GM10248 (cell line): ENCODE data around the gene CLNK.
A peak's percentile ranks its signal among the peaks of the same experiment; 100 is the strongest.

Experiments used
- CTCF ChIA-PET: fragments of 300-600 bp; sonication (Branson Sonifier 250); formaldehyde crosslinking; extraction: SDS; loops from one replicate; lab custom pipeline; 2021; ENCODE audit warnings: antibody characterized with exemption; lab: Yijun Ruan, JAX
- POLR2A ChIA-PET: fragments of 350-650 bp; sonication (Branson Sonifier 250); formaldehyde crosslinking; extraction: SDS; loops from one replicate; lab custom pipeline; 2020; ENCODE audit warnings: antibody characterized with exemption; lab: Yijun Ruan, JAX
- DNase-seq: peaks from one replicate; pipeline ENCODE4 v3.0.0; 2012; ENCODE audit errors: extremely low spot score
- CTCF ChIP-seq: IDR thresholded peaks from 2 replicates; pipeline ENCODE4 v1.5.1; 2012; ENCODE audit warnings: mild to moderate bottlenecking, low read depth; ENCODE audit errors: extremely low read depth, missing control alignments, control extremely low read depth

CLNK gene

GRCh38 chr4:10466161-10466560, 218.4 kb downstream of the CLNK start:
- CTCF ChIA-PET: interaction anchor here (1.3 kb wide), 1 partner anchor 23 kb away, joined by 3 read pairs; no protein-coding TSS in a partner anchor
- no peak for DNase-seq
- TF ChIP-seq CTCF: no peak
- POLR2A ChIA-PET: no interaction called here

- TF ChIP-seq CTCF: no peak
- no peak for DNase-seq
- ChIA-PET POLR2A (no interaction called here), CTCF (interaction anchor here (1.0 to 2.1 kb wide), 10 partner anchors 12 to 930 kb away, joined by 3 to 6 read pairs (median 3); no protein-coding TSS in a partner anchor)
These were observed 221.7 kb downstream of the CLNK start for GRCh38 chr4:10462876-10463275.

GRCh38 chr4:10461850-10462400, 222.6 kb downstream of the CLNK start:
- no peak for DNase-seq
- TF ChIP-seq CTCF: no peak
- CTCF ChIA-PET: interaction anchor here (0.6 to 2.4 kb wide), 38 partner anchors 8 to 972 kb away, joined by 3 to 36 read pairs (median 5); no protein-coding TSS in a partner anchor
- POLR2A ChIA-PET: no interaction called here

- ChIA-PET POLR2A (no interaction called here), CTCF (interaction anchor here (0.6 to 2.4 kb wide), 43 partner anchors 8 to 973 kb away, joined by 3 to 36 read pairs (median 5); partner anchors contain the start of gene WDR1)
- DNase-seq: peak; percentile 91
- TF ChIP-seq CTCF: peak; percentile 95
These were observed 223.3 kb downstream of the CLNK start for GRCh38 chr4:10461091-10461849.

- ChIA-PET POLR2A (no interaction called here), CTCF (interaction anchor here (0.7 to 2.4 kb wide), 39 partner anchors 9 to 973 kb away, joined by 3 to 36 read pairs (median 5); partner anchors contain the start of gene WDR1)
- TF ChIP-seq CTCF: no peak
- no peak for DNase-seq
These were observed 224.1 kb downstream of the CLNK start for GRCh38 chr4:10460313-10461047.

- POLR2A ChIA-PET: no interaction called here
- no peak for DNase-seq
- TF ChIP-seq CTCF: no peak
- CTCF ChIA-PET: no interaction called here
These were observed 225.3 kb downstream of the CLNK start for GRCh38 chr4:10459305-10459704.
